Esophagus (tissue), 2 donors: ENCODE results near the gene CAMP. TPM values are rescaled to one million over a fixed set of nuclear protein-coding genes. Genes with fewer than 3 reads are reported as not detected.
A peak's percentile ranks its signal among the peaks of the same experiment; 100 is the strongest.

Experiments used
- H3K27ac ChIP-seq, 2 donors: one replicate each; pipeline ENCODE4 v1.5.1; 2013; ENCODE audit warnings: low read depth in 2 of 2, mild to moderate bottlenecking in 2 of 2, inconsistent platforms in 1 of 2, low read length in 1 of 2, moderate library complexity in 1 of 2
- H3K27me3 ChIP-seq, 2 donors: one replicate each; pipeline ENCODE4 v1.6.1; 2013; ENCODE audit warnings: low read length in 2 of 2, control low read depth in 1 of 2, mild to moderate bottlenecking in 1 of 2; ENCODE audit not compliant: insufficient read depth in 2 of 2, control insufficient read depth in 1 of 2
- H3K36me3 ChIP-seq, 2 donors: one replicate each; pipeline ENCODE4 v1.6.1; 2013; ENCODE audit warnings: low read length in 1 of 2; ENCODE audit not compliant: control insufficient read depth in 2 of 2, insufficient read depth in 2 of 2
- H3K4me1 ChIP-seq, 2 donors: one replicate each; pipeline ENCODE4 v1.6.1; 2013; ENCODE audit warnings: low read length in 1 of 2; ENCODE audit not compliant: control insufficient read depth in 2 of 2, insufficient read depth in 2 of 2
- H3K4me3 ChIP-seq, 2 donors: one replicate each; pipeline ENCODE4 v1.5.1; 2013; ENCODE audit warnings: low read length in 2 of 2, mild to moderate bottlenecking in 2 of 2, low read depth in 1 of 2, moderate library complexity in 1 of 2
- H3K9me3 ChIP-seq, 2 donors: one replicate each; pipeline ENCODE4 v1.6.1; 2013; ENCODE audit warnings: mild to moderate bottlenecking in 2 of 2, low read depth in 1 of 2, low read length in 1 of 2, moderate library complexity in 1 of 2; ENCODE audit not compliant: control insufficient read depth in 2 of 2, insufficient read depth in 1 of 2
- WGBS, 2 donors: extraction: QIAGEN DNeasy Blood & Tissue Kit; methylation state at CpG; one replicate each; pipeline ENCODE4 v1.1.7; 2013; 5-methylcytosine and 5-hydroxymethylcytosine counted together
- polyA plus RNA-seq, 2 donors: library from polyadenylated mRNA; stranded (reverse); fragments of 200-250 nt; gene quantifications; one replicate each; pipeline ENCODE4 v1.2.3, GENCODE V29; 2013
- donor health status: healthy with polysubstance abuse.
- donor health status: Bipolar disorder and iron deficiency.

CAMP gene
- polyA plus RNA-seq, 2 donors = 0.19 to 0.43 TPM

DNA sequence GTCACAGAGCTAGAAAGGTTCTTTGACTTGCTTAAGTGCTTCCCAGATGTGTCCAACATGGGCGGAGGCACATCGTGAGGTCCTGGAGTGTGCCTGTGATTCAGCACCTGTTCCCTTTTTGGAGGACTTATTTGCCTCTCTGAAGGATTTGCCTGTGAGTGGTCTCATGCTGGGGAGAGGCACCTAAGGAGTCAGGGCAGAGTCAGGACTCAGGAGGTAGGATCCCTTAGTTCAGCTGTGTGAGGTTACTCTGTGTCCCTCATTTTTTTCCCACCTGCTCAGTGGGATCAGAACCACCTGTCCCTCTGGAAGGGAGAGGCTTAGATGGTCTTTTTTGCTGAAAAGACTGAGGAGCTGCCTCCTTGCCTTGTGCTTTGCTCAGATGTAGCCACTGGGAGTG lies 20.6 kb downstream of the CAMP start:
- H3K36me3 ChIP-seq = no peaks in the 10 kb centered on the region
- H3K27me3 ChIP-seq = no peaks in the 10 kb centered on the region
- WGBS, 2 donors = 81 to 90% methylated on average over 2 of the region's 2 CpGs
- no peaks in the 10 kb centered on the region for H3K9me3 ChIP-seq
- H3K27ac ChIP-seq = no peak overlapping the region
- H3K4me1 ChIP-seq = no peaks in the 10 kb centered on the region
- no peak overlapping the region for H3K4me3 ChIP-seq

DNA sequence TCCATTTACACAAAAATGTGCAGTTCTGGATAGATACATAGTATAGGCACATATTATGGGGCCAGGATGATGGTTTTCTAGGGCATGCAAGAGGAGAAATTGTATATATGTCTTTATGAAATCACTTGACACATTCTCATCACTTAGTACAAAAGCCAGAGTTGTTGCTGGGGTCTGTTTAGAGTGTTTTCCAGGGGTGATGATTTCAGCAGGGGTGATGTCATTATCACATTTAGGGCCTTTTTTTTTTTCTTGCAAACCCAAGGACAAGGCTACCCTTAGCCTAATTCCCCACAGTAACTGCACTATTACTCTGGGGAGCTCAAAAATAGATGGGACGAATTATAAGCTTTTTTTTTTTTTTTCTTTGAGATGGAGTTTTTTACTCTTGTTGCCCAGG lies 21.2 kb downstream of the CAMP start:
- no peaks in the 10 kb centered on the region for H3K9me3 ChIP-seq
- no peaks in the 10 kb centered on the region for H3K27me3 ChIP-seq
- no peaks in the 10 kb centered on the region for H3K4me1 ChIP-seq
- 84 to 89% methylated on average over 1 of the region's 1 CpG for WGBS, 2 donors
- no peaks in the 10 kb centered on the region for H3K36me3 ChIP-seq
- no peak overlapping the region for H3K4me3 ChIP-seq
- no peak overlapping the region for H3K27ac ChIP-seq

DNA sequence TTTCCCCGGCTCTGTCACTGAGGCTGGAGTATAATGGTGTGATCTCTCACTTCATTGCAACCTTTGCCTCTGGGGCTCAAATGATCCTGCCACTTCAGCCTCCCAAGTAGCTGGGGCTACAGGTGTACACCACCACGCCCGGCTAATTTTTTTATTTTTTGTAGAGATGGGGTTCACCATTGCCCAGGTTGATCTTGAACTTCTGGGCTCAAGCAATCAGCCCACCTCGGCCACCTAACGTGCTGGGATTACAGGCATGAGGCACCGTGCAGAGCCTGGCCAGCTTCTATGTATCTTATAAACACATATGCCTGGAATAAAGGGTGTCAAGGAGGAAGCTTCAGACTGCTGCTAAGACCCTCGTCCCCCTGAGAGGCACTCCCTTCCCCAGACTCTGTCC lies 21.8 kb downstream of the CAMP start:
- 89 to 97% methylated on average over 7 of the region's 7 CpGs for WGBS, 2 donors
- Histone ChIP-seq H3K4me1 (no peaks in the 10 kb centered on the region), H3K27ac (no peak overlapping the region)

DNA sequence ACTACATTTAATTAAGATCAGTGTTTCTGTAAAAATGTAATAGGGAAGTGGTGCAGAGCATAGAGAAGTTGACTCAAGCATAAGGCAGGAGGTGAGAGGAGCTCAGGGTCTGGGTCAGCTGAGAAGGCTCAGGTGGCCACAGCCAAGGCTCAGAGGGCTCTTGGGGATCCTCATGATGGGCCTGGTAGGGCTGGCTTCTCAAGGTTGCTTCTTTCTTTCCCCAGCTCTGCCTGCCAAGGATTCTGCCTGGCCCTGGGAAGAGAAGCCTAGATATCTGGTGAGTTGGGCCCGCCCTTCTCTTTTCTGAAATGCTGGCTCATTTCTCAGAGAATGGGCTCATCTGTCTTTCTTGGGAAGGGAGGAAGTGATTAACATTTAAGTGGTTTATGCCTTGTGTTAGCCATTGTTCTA lies 24.1 kb downstream of the CAMP start:
- Histone ChIP-seq H3K27ac (no peak overlapping the region), H3K9me3 (no peaks in the 10 kb centered on the region), H3K4me1 (no peaks in the 10 kb centered on the region), H3K36me3 (no peaks in the 10 kb centered on the region), H3K27me3 (no peaks in the 10 kb centered on the region), H3K4me3 (no peak overlapping the region)
- 68 to 72% methylated on average over 1 of the region's 1 CpG for WGBS, 2 donors

More for the DNA sequence above, 21.8 kb downstream of the CAMP start:
- Histone ChIP-seq H3K27me3 (no peaks in the 10 kb centered on the region), H3K36me3 (no peaks in the 10 kb centered on the region), H3K9me3 (no peaks in the 10 kb centered on the region), H3K4me3 (no peak overlapping the region)

DNA sequence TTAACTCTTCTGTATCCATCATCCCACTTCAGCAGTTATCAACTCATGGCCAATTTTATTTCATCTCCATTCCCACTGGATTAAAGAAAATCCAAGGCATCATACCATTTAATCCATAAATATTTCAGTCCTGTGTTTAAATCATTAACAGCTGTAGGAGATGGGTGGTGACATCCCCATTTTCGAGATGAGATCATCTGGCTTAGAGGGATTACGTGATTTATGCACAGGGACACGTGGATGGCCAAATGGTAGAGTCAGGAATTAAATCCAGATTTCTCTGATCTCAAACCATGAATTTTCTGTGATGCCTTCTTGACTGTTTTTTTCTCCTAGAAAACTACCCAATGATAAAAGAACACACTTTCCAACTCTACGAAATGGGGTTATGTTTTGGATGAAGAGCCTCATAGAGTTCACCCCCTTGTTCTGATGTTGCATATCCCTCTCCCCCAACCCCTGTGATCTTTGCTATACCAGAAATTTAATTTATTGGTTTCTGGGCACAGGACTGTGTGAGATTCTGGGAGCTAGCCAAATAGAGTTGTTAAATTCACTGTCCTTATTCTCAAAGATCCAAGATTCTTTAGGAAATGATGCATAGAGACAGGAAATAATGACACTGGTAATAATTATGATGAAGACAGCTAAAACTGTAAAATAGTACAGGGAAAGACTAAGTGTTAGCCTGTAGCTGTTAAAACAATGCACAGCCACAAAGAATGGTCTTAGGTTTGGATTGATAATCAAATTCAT lies 25.0 kb downstream of the CAMP start:
- H3K4me3 ChIP-seq = no peak overlapping the region
- no peaks in the 10 kb centered on the region for H3K27me3 ChIP-seq
- no peaks in the 10 kb centered on the region for H3K4me1 ChIP-seq
- no peaks in the 10 kb centered on the region for H3K36me3 ChIP-seq
- no peaks in the 10 kb centered on the region for H3K9me3 ChIP-seq
- 70 to 73% methylated on average over 4 of the region's 4 CpGs for WGBS, 2 donors
- H3K27ac ChIP-seq = no peak overlapping the region

DNA sequence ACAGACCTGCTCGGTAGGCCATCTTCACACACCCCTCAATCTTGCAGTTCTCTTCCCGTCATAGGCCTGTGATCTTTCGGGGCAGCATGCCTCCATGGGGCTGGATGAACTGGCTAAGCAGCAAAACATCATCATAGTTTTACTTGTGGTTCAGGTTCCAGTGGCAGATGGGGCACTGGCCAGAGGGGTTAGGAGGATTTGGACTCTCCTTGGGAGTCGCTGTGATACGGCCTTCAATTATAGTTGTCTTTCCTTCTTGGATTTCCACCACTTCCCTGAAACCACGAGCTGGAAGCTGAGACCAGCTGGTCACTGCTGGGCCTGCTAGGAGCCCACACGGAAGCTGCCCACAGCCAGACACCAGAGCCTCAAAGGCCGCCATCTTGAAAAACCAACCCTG lies 33.3 kb downstream of the CAMP start:
- H3K36me3 ChIP-seq = peaks cover 2 to 5% of the 10 kb centered on the region in 2 donors
- H3K4me3 ChIP-seq = no peak overlapping the region
- no peaks in the 10 kb centered on the region for H3K9me3 ChIP-seq
- H3K27me3 ChIP-seq = no peaks in the 10 kb centered on the region
- no peaks in the 10 kb centered on the region for H3K4me1 ChIP-seq
- 89 to 90% methylated on average over 8 of the region's 8 CpGs for WGBS, 2 donors
- H3K27ac ChIP-seq = no peak overlapping the region

DNA sequence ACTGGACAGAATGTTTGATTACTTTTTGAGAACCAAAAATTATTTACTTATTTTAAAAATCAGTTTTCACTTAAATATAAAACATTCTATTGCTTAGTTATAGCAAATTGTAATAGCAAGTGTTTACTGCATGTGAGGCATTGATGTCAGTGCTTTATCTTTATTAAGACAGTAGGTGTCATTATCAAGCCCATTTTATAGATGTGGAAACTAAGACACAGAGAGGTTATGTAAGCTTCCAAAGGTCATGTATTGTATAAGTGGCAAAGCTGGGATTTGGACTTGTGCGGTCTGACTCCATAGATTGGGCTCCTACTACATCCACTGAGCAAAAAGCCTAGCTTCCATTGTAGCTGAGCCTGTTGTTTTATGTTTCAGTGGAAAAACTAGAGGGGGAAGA lies 35.2 kb downstream of the CAMP start:
- H3K27ac ChIP-seq = no peak overlapping the region
- no peaks in the 10 kb centered on the region for H3K4me1 ChIP-seq
- 95 to 100% methylated on average over 1 of the region's 1 CpG for WGBS, 2 donors
- peaks cover 2 to 5% of the 10 kb centered on the region in 2 donors for H3K36me3 ChIP-seq
- H3K4me3 ChIP-seq = no peak overlapping the region
- no peaks in the 10 kb centered on the region for H3K9me3 ChIP-seq
- H3K27me3 ChIP-seq = no peaks in the 10 kb centered on the region

DNA sequence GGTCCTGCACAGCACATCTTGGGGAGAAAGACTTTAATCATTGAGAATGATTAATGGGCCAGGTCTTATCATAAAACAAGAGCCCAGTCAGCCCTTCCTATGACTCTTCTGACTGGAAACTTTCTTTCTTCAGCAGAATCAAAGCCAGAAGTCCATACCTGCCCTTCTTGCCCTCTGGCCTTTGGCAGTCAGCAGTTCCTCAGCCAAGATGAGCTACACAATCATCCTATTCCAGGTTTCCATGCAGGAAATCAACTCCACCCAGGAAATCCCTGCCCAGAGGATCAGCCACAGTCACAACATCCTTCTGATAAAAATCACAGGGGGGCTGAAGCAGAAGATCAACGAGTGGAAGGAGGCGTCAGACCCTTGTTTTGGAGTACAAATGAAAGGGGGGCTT lies 44.5 kb downstream of the CAMP start:
- Histone ChIP-seq H3K36me3 (peaks cover 4 to 5% of the 10 kb centered on the region in 2 donors), H3K27me3 (no peaks in the 10 kb centered on the region), H3K27ac (peak overlapping the region; percentile 97 to 98), H3K4me1 (peaks cover 0 to 17% of the 10 kb centered on the region in 2 donors), H3K9me3 (no peaks in the 10 kb centered on the region), H3K4me3 (no peak overlapping the region)
- WGBS, 2 donors = 36 to 39% methylated on average over 2 of the region's 2 CpGs

DNA sequence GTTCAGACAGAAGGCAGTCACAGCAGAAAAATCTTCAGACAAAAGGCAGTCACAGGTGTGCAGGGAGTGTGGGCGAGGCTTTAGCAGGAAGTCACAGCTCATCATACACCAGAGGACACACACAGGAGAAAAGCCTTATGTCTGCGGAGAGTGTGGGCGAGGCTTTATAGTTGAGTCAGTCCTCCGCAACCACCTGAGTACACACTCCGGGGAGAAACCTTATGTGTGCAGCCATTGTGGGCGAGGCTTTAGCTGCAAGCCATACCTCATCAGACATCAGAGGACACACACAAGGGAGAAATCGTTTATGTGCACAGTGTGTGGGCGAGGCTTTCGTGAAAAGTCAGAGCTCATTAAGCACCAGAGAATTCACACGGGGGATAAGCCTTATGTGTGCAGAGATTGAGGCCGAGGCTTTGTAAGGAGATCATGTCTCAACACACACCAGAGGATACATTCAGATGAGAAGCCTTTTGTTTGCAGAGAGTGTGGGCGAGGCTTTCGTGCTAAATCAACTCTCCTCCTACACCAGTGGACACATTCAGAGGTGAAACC lies 45.2 kb downstream of the CAMP start:
- H3K4me3 ChIP-seq = peak overlapping the region in 1 of 2 donors; percentile 1
- peaks cover 4 to 5% of the 10 kb centered on the region in 2 donors for H3K36me3 ChIP-seq
- H3K4me1 ChIP-seq = peaks cover 0 to 17% of the 10 kb centered on the region in 2 donors
- WGBS, 2 donors = 38 to 45% methylated on average over 13 of the region's 13 CpGs
- peak overlapping the region; percentile 97 to 98 for H3K27ac ChIP-seq
- H3K9me3 ChIP-seq = no peaks in the 10 kb centered on the region
- no peaks in the 10 kb centered on the region for H3K27me3 ChIP-seq
